GM19452 (cell line): Measurements from ENCODE around the gene RASSF6.
"Not testable (repeated sequence)": the region's sequence is repeated elsewhere in the genome, so short reads cannot be mapped to it uniquely, and the experiment has no call there.

Experiments
- ATAC-seq: cut with Tn5 transposase; IDR thresholded peaks from one replicate; pipeline ENCODE4 v1.9.1; 2021; ENCODE audit not compliant: unreplicated experiment

RASSF6 gene

GRCh38 chr4:73577371-73577770, 42.9 kb downstream of the RASSF6 start:
- ATAC-seq = no peak

- ATAC-seq = no peak
These were observed 43.9 kb downstream of the RASSF6 start for GRCh38 chr4:73576381-73576780.

GRCh38 chr4:73575660-73576059, 44.6 kb downstream of the RASSF6 start:
- ATAC-seq = no peak

GRCh38 chr4:73573794-73574528, 46.3 kb downstream of the RASSF6 start:
- peak; percentile 61 for ATAC-seq

GRCh38 chr4:73550865-73551264, 69.4 kb downstream of the RASSF6 start:
- ATAC-seq = not testable (repeated sequence)

- ATAC-seq = no peak
These were observed 75.6 kb downstream of the RASSF6 start for GRCh38 chr4:73544620-73545019.

- ATAC-seq = no peak
These were observed 79.0 kb downstream of the RASSF6 start for GRCh38 chr4:73541251-73541650.

- no peak for ATAC-seq
These were observed 79.4 kb downstream of the RASSF6 start for GRCh38 chr4:73540826-73541225.

- no peak for ATAC-seq
These were observed 80.8 kb downstream of the RASSF6 start for GRCh38 chr4:73539386-73539785.

GRCh38 chr4:73538162-73538561, 82.1 kb downstream of the RASSF6 start:
- ATAC-seq = no peak

- no peak for ATAC-seq
These were observed 86.5 kb downstream of the RASSF6 start for GRCh38 chr4:73533515-73534422.

- no peak for ATAC-seq
These were observed 92.1 kb downstream of the RASSF6 start for GRCh38 chr4:73528171-73528570.

- ATAC-seq = no peak
These were observed 93.0 kb downstream of the RASSF6 start for GRCh38 chr4:73527196-73527595.

- no peak for ATAC-seq
These were observed 94.6 kb downstream of the RASSF6 start for GRCh38 chr4:73525611-73526010.

GRCh38 chr4:73523126-73523525, 97.1 kb downstream of the RASSF6 start:
- ATAC-seq = no peak
